HEK293 (cell line): Measurements from ENCODE around the gene UMOD.

Experiments
- CTCF ChIA-PET: fragments of 350-600 bp; formaldehyde crosslinking; extraction: SDS; loops from one replicate; lab custom pipeline; 2021; ENCODE audit warnings: antibody characterized with exemption; lab: Yijun Ruan, JAX
- POLR2A ChIA-PET: fragments of 300-600 bp; formaldehyde crosslinking; extraction: SDS; loops from one replicate; lab custom pipeline; 2020; ENCODE audit warnings: antibody characterized with exemption, inconsistent platforms; lab: Yijun Ruan, JAX
- H3K27ac ChIP-seq: fragments of 200-500 bp; sonication (Bioruptor generic); 2 replicates; pipeline ENCODE4 v1.5.1; 2014; ENCODE audit warnings: low read depth, low read length, control low read depth, inconsistent platforms; ENCODE audit errors: extremely low read depth
- H3K36me3 ChIP-seq, 2 experiments: fragments of 200-500 bp in 1 of 2; sonication (Bioruptor generic) in 1 of 2; 1 replicate in 1 of 2; 2 replicates in 1 of 2; pipeline ENCODE4 v1.5.1; 2014 to 2017; ENCODE audit warnings: inconsistent platforms in 2 of 2, low read length in 2 of 2; ENCODE audit not compliant: control insufficient read depth in 2 of 2, insufficient read depth in 1 of 2
- H3K4me1 ChIP-seq: fragments of 200-500 bp; sonication (Bioruptor generic); 2 replicates; pipeline ENCODE4 v1.5.1; 2014; ENCODE audit warnings: mild to moderate bottlenecking, low read length, inconsistent platforms; ENCODE audit not compliant: control insufficient read depth, insufficient read depth
- H3K4me3 ChIP-seq: 2 replicates; pipeline ENCODE4 v1.5.1; 2011; ENCODE audit warnings: low read depth, mild to moderate bottlenecking, control low read depth, low read length, moderate library complexity
- H3K9me3 ChIP-seq: fragments of 200-500 bp; sonication (Bioruptor generic); 2 replicates; pipeline ENCODE4 v1.5.1; 2014; ENCODE audit warnings: low read depth, low read length, inconsistent platforms; ENCODE audit not compliant: control insufficient read depth, insufficient read depth
- SALL2 ChIP-seq: fragments of 450-650 bp; formaldehyde crosslinking; IDR thresholded peaks from 2 replicates; pipeline ENCODE4 v1.5.0; 2017; ENCODE audit warnings: missing biosample characterization, mild to moderate bottlenecking, missing genetic modification characterization, borderline replicate concordance
- SP7 ChIP-seq: fragments of 450-650 bp; formaldehyde crosslinking; IDR thresholded peaks from 2 replicates; pipeline ENCODE4 v1.5.1; 2016; ENCODE audit warnings: missing biosample characterization, missing genetic modification characterization
- ZBTB11 ChIP-seq: fragments of 450-650 bp; formaldehyde crosslinking; conservative IDR thresholded peaks from 2 replicates; pipeline ENCODE4 v1.5.1; 2016; ENCODE audit warnings: low read depth, missing biosample characterization, missing genetic modification characterization
- ZBTB44 ChIP-seq: fragments of 450-650 bp; IDR thresholded peaks from 2 replicates; pipeline ENCODE4 v1.5.1; 2018; ENCODE audit warnings: missing biosample characterization, mild to moderate bottlenecking, missing genetic modification characterization
- ZBTB49 ChIP-seq: fragments of 450-650 bp; formaldehyde crosslinking; IDR thresholded peaks from 2 replicates; pipeline ENCODE4 v1.5.1; 2016; ENCODE audit warnings: missing biosample characterization, missing genetic modification characterization, low read depth
- ZNF114 ChIP-seq: fragments of 450-650 bp; formaldehyde crosslinking; IDR thresholded peaks from 2 replicates; pipeline ENCODE4 v1.5.0; 2017; ENCODE audit warnings: missing biosample characterization, missing genetic modification characterization
- ZNF148 ChIP-seq: fragments of 450-650 bp; formaldehyde crosslinking; IDR thresholded peaks from 2 replicates; pipeline ENCODE4 v1.5.0; 2017; ENCODE audit warnings: missing biosample characterization, missing genetic modification characterization, borderline replicate concordance
- ZNF2 ChIP-seq: fragments of 450-650 bp; formaldehyde crosslinking; IDR thresholded peaks from 2 replicates; pipeline ENCODE4 v1.5.1; 2016; ENCODE audit warnings: missing biosample characterization, missing genetic modification characterization
- ZNF324 ChIP-seq: fragments of 450-650 bp; formaldehyde crosslinking; IDR thresholded peaks from 2 replicates; pipeline ENCODE4 v1.5.1; 2016; ENCODE audit warnings: missing biosample characterization, missing genetic modification characterization
- ZNF335 ChIP-seq: fragments of 450-650 bp; formaldehyde crosslinking; conservative IDR thresholded peaks from 2 replicates; pipeline ENCODE4 v1.5.1; 2016; ENCODE audit warnings: missing biosample characterization, missing genetic modification characterization
- ZNF473 ChIP-seq: fragments of 450-650 bp; formaldehyde crosslinking; IDR thresholded peaks from 2 replicates; pipeline ENCODE4 v1.5.1; 2017; ENCODE audit warnings: missing biosample characterization, missing genetic modification characterization
- ZNF513 ChIP-seq: fragments of 450-650 bp; IDR thresholded peaks from 2 replicates; pipeline ENCODE4 v1.5.1; 2018; ENCODE audit warnings: missing biosample characterization, missing genetic modification characterization
- ZNF704 ChIP-seq: fragments of 450-650 bp; formaldehyde crosslinking; IDR thresholded peaks from 2 replicates; pipeline ENCODE4 v1.5.1; 2016; ENCODE audit warnings: missing biosample characterization, missing genetic modification characterization
- ZNF791 ChIP-seq: fragments of 450-650 bp; formaldehyde crosslinking; IDR thresholded peaks from 2 replicates; pipeline ENCODE4 v1.5.1; 2016; ENCODE audit warnings: missing biosample characterization, missing genetic modification characterization

The UMOD gene

GRCh38 chr16:20393801-20394577 lies 41.5 kb upstream of the UMOD start:
- Histone ChIP-seq H3K9me3 (no peaks in the 10 kb centered on the region), H3K36me3 (no peaks in the 10 kb centered on the region), H3K4me1 (no peaks in the 10 kb centered on the region), H3K27ac (no peak overlapping the region), H3K4me3 (no peak overlapping the region)
- POLR2A ChIA-PET, result no interaction called here
- CTCF ChIA-PET, result interaction anchor here (0.6 to 2.6 kb wide), 3 partner anchors 9 to 317 kb away, joined by 3 to 19 read pairs (median 3); no protein-coding TSS in a partner anchor
- no peak for TF ChIP-seq ZNF114
- no peak for TF ChIP-seq ZNF324 (tag by site-specific recombination)
- TF ChIP-seq ZBTB49 (tag by site-specific recombination), result no peak
- TF ChIP-seq SP7 (tag by site-specific recombination), result no peak
- TF ChIP-seq ZNF2 (tag by site-specific recombination), result no peak
- TF ChIP-seq ZNF473, result no peak

- no peak overlapping the region for H3K27ac ChIP-seq
- CTCF ChIA-PET, result interaction anchor here (0.6 kb wide), 1 partner anchor 300 kb away, joined by 3 read pairs; no protein-coding TSS in a partner anchor
Measured at GRCh38 chr16:20391045-20391444, 38.5 kb upstream of the UMOD start.

More at GRCh38 chr16:20391045-20391444, 38.5 kb upstream of the UMOD start:
- no peaks in the 10 kb centered on the region for H3K4me1 ChIP-seq
- TF ChIP-seq ZBTB44, result no peak
- TF ChIP-seq ZNF791 (tag by site-specific recombination), result no peak
- TF ChIP-seq ZNF148 (tag by site-specific recombination), result 0 out of 2 replicates have a peak, but pooled peaks have one; percentile 32
- no peak for TF ChIP-seq ZNF704 (tag by site-specific recombination)
- no peak for TF ChIP-seq ZBTB11 (tag by site-specific recombination)
- TF ChIP-seq ZNF513 (tag by site-specific recombination), result peak; percentile 75
- 0 out of 2 replicates have a peak, but pooled peaks have one; percentile 48 for TF ChIP-seq SALL2 (tag by site-specific recombination)
- no peak for TF ChIP-seq ZNF335 (tag by site-specific recombination)
- TF ChIP-seq, all 188 proteins: peak for 3
- Histone ChIP-seq H3K4me3 (no peak overlapping the region), H3K36me3 (no peaks in the 10 kb centered on the region), H3K9me3 (no peaks in the 10 kb centered on the region)
- POLR2A ChIA-PET, result no interaction called here
